ENCODE results near the gene XRN1.

DNA sequence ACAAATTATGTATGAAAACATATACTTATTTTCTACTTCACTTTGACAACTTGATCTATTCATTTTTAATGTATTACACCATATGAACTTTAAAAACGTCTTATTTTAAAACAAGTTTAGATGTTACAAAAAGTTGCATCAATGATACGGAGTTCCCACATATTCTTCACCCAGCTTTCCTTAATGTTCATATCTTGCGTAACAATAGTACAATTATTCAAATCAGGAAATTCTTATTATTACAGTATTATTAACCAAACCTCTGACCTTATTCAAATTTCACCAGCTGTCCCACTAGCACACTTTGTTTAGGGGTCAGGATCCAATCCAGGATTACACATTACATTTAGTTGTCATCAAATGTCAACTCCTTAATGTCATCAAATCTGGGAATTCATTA lies 12.9 kb upstream of the XRN1 start:
- TF ChIP-seq, protein P1, sequence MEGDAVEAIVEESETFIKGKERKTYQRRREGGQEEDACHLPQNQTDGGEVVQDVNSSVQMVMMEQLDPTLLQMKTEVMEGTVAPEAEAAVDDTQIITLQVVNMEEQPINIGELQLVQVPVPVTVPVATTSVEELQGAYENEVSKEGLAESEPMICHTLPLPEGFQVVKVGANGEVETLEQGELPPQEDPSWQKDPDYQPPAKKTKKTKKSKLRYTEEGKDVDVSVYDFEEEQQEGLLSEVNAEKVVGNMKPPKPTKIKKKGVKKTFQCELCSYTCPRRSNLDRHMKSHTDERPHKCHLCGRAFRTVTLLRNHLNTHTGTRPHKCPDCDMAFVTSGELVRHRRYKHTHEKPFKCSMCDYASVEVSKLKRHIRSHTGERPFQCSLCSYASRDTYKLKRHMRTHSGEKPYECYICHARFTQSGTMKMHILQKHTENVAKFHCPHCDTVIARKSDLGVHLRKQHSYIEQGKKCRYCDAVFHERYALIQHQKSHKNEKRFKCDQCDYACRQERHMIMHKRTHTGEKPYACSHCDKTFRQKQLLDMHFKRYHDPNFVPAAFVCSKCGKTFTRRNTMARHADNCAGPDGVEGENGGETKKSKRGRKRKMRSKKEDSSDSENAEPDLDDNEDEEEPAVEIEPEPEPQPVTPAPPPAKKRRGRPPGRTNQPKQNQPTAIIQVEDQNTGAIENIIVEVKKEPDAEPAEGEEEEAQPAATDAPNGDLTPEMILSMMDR (IDR thresholded peaks at IDR 0.05; ENCODE audit: insufficient read depth, low read depth, low read length) = no peak
- no peak for TF ChIP-seq EZH2 (IDR thresholded peaks at IDR 0.05; ENCODE audit: insufficient read depth, low read length)
